Prostate gland (tissue), 2 donors: ENCODE measurements around the gene RNF41. TPM values are rescaled to one million over a fixed set of nuclear protein-coding genes. Genes with fewer than 3 reads are reported as not detected.

Experiments used
- DNase-seq: peaks from one replicate; pipeline ENCODE4 v3.0.0-alpha.2; 2019; ENCODE audit warnings: low spot score
- H3K27ac ChIP-seq, 2 donors: fragments of 200-600 bp; sonication (generic); 2 replicates each; pipeline ENCODE4 v1.5.1; 2017 to 2019
- H3K27me3 ChIP-seq: fragments of 200-600 bp; sonication (generic); replicated peaks from 2 replicates; pipeline ENCODE4 v1.5.1; 2019; ENCODE audit not compliant: insufficient read depth
- H3K36me3 ChIP-seq, 2 donors: fragments of 200-600 bp; sonication (generic); 1 replicate in 1 of 2; 2 replicates in 1 of 2; pipeline versions ENCODE4 v1.5.1 to v1.8.1; 2017 to 2019
- H3K4me1 ChIP-seq: fragments of 200-600 bp; sonication (generic); replicated peaks from 2 replicates; pipeline ENCODE4 v1.5.1; 2019
- H3K4me3 ChIP-seq, 2 donors: fragments of 200-600 bp; sonication (generic); 2 replicates each; pipeline ENCODE4 v1.5.1; 2017 to 2019
- H3K9me3 ChIP-seq: fragments of 200-600 bp; sonication (generic); 2 replicates; pipeline ENCODE4 v1.5.1; 2017
- CTCF ChIP-seq, 4 experiments: fragments of 200-600 bp in 2 of 4; fragments of 450-650 bp in 2 of 4; sonication (generic) in 2 of 4; IDR thresholded peaks; 1 replicate in 3 of 4; 2 replicates in 1 of 4; pipeline ENCODE4 v1.5.1; 2016 to 2019; ENCODE audit warnings: antibody characterized with exemption in 4 of 4, mild to moderate bottlenecking in 2 of 4, moderate library complexity in 2 of 4
- POLR2A ChIP-seq: fragments of 450-650 bp; IDR thresholded peaks from one replicate; pipeline ENCODE4 v1.6.1; 2016; ENCODE audit warnings: antibody characterized with exemption, mild to moderate bottlenecking
- POLR2AphosphoS5 ChIP-seq: sonication (generic); formaldehyde crosslinking; IDR thresholded peaks from one replicate; pipeline ENCODE4 v1.6.1; 2017; ENCODE audit warnings: antibody characterized with exemption
- WGBS: methylation state at CpG from one replicate; pipeline ENCODE4 v1.1.5; 2018; 5-methylcytosine and 5-hydroxymethylcytosine counted together
- intact Hi-C: fragments of 100-400 bp; cut with DNase I; formaldehyde crosslinking; loops from one replicate; pipeline ENCODE4 v1.14.2; 2022
- total RNA-seq, 2 donors: library from RNA; depleted of rRNA; stranded (reverse); fragments of >200 nt; gene quantifications; one replicate each; pipeline ENCODE4 v1.1.0, GENCODE V29; 2016

RNF41 gene
- total RNA-seq, 2 donors from 2014 or later, result 74.4 to 90.4 TPM

GRCh38 chr12:56244494-56244893 is 22.8 kb upstream of the RNF41 start:
- Histone ChIP-seq H3K9me3 (no peaks in the 10 kb centered on the region), H3K27me3 (no peaks in the 10 kb centered on the region), H3K36me3 (peaks cover 27 to 47% of the 10 kb centered on the region in 2 donors), H3K4me3 (no peak overlapping the region), H3K4me1 (no peaks in the 10 kb centered on the region), H3K27ac (no peak overlapping the region)
- intact Hi-C loops, result no loop called here
- 93% methylated on average over 14 of the region's 14 CpGs for WGBS
- DNase-seq, result no peak
- TF ChIP-seq POLR2A (no peak), CTCF (IDR thresholded peaks at IDR 0.05) (no peak), POLR2AphosphoS5 (no peak)

GRCh38 chr12:56243731-56244181 is 22.0 kb upstream of the RNF41 start:
- 82% methylated on average over 3 of the region's 3 CpGs for WGBS
- H3K36me3 ChIP-seq, result peaks cover 27 to 46% of the 10 kb centered on the region in 2 donors
- TF ChIP-seq CTCF (IDR thresholded peaks at IDR 0.05) (no peak), POLR2AphosphoS5 (no peak), POLR2A (no peak)

GRCh38 chr12:56242986-56243385 is 21.3 kb upstream of the RNF41 start:
- DNase-seq, result no peak
- Histone ChIP-seq H3K4me1 (no peaks in the 10 kb centered on the region), H3K27ac (no peak overlapping the region), H3K36me3 (peaks cover 27 to 38% of the 10 kb centered on the region in 2 donors), H3K9me3 (no peaks in the 10 kb centered on the region), H3K27me3 (no peaks in the 10 kb centered on the region), H3K4me3 (no peak overlapping the region)
- WGBS, result 87% methylated on average over 13 of the region's 13 CpGs
- intact Hi-C loops, result no loop called here
- no peak for TF ChIP-seq POLR2AphosphoS5
- TF ChIP-seq POLR2A, result no peak

More at GRCh38 chr12:56243731-56244181, 22.0 kb upstream of the RNF41 start:
- H3K4me3 ChIP-seq, result no peak overlapping the region
- H3K27me3 ChIP-seq, result no peaks in the 10 kb centered on the region
- no peak for DNase-seq
- H3K9me3 ChIP-seq, result no peaks in the 10 kb centered on the region
- no peaks in the 10 kb centered on the region for H3K4me1 ChIP-seq
- no peak overlapping the region for H3K27ac ChIP-seq
- intact Hi-C loops, result no loop called here

- Histone ChIP-seq H3K27ac (no peak overlapping the region), H3K9me3 (no peaks in the 10 kb centered on the region), H3K4me3 (no peak overlapping the region), H3K4me1 (no peaks in the 10 kb centered on the region), H3K36me3 (peaks cover 23 to 33% of the 10 kb centered on the region in 2 donors), H3K27me3 (no peaks in the 10 kb centered on the region)
- 73% methylated on average over 9 of the region's 9 CpGs for WGBS
- intact Hi-C loops, result no loop called here
- no peak for DNase-seq
- no peak for TF ChIP-seq POLR2A
- TF ChIP-seq CTCF (IDR thresholded peaks at IDR 0.05), result no peak
- TF ChIP-seq POLR2AphosphoS5, result no peak
These were observed 19.9 kb upstream of the RNF41 start for GRCh38 chr12:56241424-56242303.

- 76% methylated on average over 11 of the region's 11 CpGs for WGBS
- H3K36me3 ChIP-seq, result peaks cover under 1 to 3% of the 10 kb centered on the region in 2 donors
- no peaks in the 10 kb centered on the region for H3K27me3 ChIP-seq
- H3K4me1 ChIP-seq, result no peaks in the 10 kb centered on the region
- no peaks in the 10 kb centered on the region for H3K9me3 ChIP-seq
- no peak for DNase-seq
- no peak overlapping the region for H3K27ac ChIP-seq
- no peak for TF ChIP-seq POLR2AphosphoS5
- no peak for TF ChIP-seq CTCF (IDR thresholded peaks at IDR 0.05)
- no peak for TF ChIP-seq POLR2A
- H3K4me3 ChIP-seq, result no peak overlapping the region
- intact Hi-C loops, result no loop called here
These were observed 15.8 kb upstream of the RNF41 start for GRCh38 chr12:56237552-56237951.
